HEK293 (cell line): Measurements from ENCODE around the gene KDM6A.

ENCODE experiments used
- REPIN1 ChIP-seq: fragments of 450-650 bp; formaldehyde crosslinking; IDR thresholded peaks from 2 replicates; pipeline ENCODE4 v1.5.1; 2017; ENCODE audit warnings: missing biosample characterization, missing genetic modification characterization, low read depth
- ZNF274 ChIP-seq, 2 experiments: fragments of 200-500 bp in 1 of 2; fragments of 450-650 bp in 1 of 2; sonication (Bioruptor generic) in 1 of 2; formaldehyde crosslinking in 1 of 2; IDR thresholded peaks; 2 replicates each; pipeline versions ENCODE4 v1.5.1 to v1.6.1; 2014 to 2016; ENCODE audit warnings: borderline replicate concordance in 1 of 2, inconsistent platforms in 1 of 2, low read length in 1 of 2, missing biosample characterization in 1 of 2, missing genetic modification characterization in 1 of 2
- ZNF416 ChIP-seq: fragments of 450-650 bp; formaldehyde crosslinking; IDR thresholded peaks from 2 replicates; pipeline ENCODE4 v1.5.1; 2016; ENCODE audit warnings: missing biosample characterization, missing genetic modification characterization
- ZNF610 ChIP-seq: fragments of 450-650 bp; formaldehyde crosslinking; IDR thresholded peaks from 2 replicates; pipeline ENCODE4 v1.5.1; 2016; ENCODE audit warnings: missing biosample characterization, missing genetic modification characterization, borderline replicate concordance

DNA sequence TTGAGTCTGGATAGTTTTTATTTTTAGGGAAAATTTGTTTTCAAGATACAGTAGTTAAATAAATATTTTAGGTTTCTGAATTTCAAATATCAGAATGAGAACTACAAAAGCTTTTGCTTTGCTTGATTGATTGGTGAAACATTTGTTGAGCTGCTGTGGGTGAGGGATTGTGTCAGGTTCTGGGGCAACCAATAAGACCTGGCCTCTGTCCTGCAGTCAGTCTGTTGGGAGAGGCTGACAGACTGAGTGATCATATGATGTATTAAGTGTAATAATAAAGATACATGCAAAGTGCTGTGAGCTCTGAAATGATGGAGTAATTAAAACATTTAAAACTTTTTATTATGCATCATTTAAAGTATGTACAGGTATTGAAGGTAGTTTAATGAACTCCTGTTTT, 9.6 kb downstream of the KDM6A start:
- no peak for TF ChIP-seq REPIN1 (tag by site-specific recombination)
- TF ChIP-seq ZNF416 = no peak
- no peak for TF ChIP-seq ZNF610 (tag by site-specific recombination)
- TF ChIP-seq ZNF274 (IDR thresholded peaks at IDR 0.05; ENCODE audit: low read length) = no peak
- no peak for TF ChIP-seq ZNF274 (tag by site-specific recombination; IDR thresholded peaks at IDR 0.05; ENCODE audit: borderline replicate concordance)
